ENCODE results near the gene AFAP1.

Gene AFAP1

GRCh38 chr4:7831330-7831729 is 108.3 kb downstream of the AFAP1 start:
- peak in 1 of 3 donors; percentile 22 for DNase-seq
- peak overlapping the region; percentile 58 for H3K27ac ChIP-seq (ENCODE audit: insufficient read depth, low read length, poor library complexity, severe bottlenecking)
- H3K4me3 ChIP-seq (ENCODE audit: insufficient read depth, low read depth, low read length, poor library complexity, severe bottlenecking): peak overlapping the region; percentile 5
- H3K36me3 ChIP-seq (ENCODE audit: control insufficient read depth, insufficient read depth, low read length): no peaks in the 10 kb centered on the region
- H3K4me1 ChIP-seq (ENCODE audit: control insufficient read depth, insufficient read depth, low read length, poor library complexity, severe bottlenecking): peaks cover 26% of the 10 kb centered on the region
- no peaks in the 10 kb centered on the region for H3K9me3 ChIP-seq (ENCODE audit: control insufficient read depth, low read length)
- H3K27me3 ChIP-seq (replicated peaks; ENCODE audit: control insufficient read depth, insufficient read depth, low read length, poor library complexity, severe bottlenecking): no peaks in the 10 kb centered on the region

- H3K36me3 ChIP-seq (ENCODE audit: control insufficient read depth, insufficient read depth, low read length): no peaks in the 10 kb centered on the region
- peak overlapping the region; percentile 5 for H3K4me3 ChIP-seq (ENCODE audit: insufficient read depth, low read depth, low read length, poor library complexity, severe bottlenecking)
- H3K27ac ChIP-seq (ENCODE audit: insufficient read depth, low read length, poor library complexity, severe bottlenecking): peak overlapping the region; percentile 58
Measured at GRCh38 chr4:7830747-7831146, 108.9 kb downstream of the AFAP1 start.

GRCh38 chr4:7829652-7830580 is 109.7 kb downstream of the AFAP1 start:
- no peaks in the 10 kb centered on the region for H3K9me3 ChIP-seq (ENCODE audit: control insufficient read depth, low read length)
- peak overlapping the region; percentile 75 for H3K27ac ChIP-seq (ENCODE audit: insufficient read depth, low read length, poor library complexity, severe bottlenecking)
- peaks cover 26% of the 10 kb centered on the region for H3K4me1 ChIP-seq (ENCODE audit: control insufficient read depth, insufficient read depth, low read length, poor library complexity, severe bottlenecking)
- DNase-seq: no peak
- no peaks in the 10 kb centered on the region for H3K27me3 ChIP-seq (replicated peaks; ENCODE audit: control insufficient read depth, insufficient read depth, low read length, poor library complexity, severe bottlenecking)
- no peak overlapping the region for H3K4me3 ChIP-seq (ENCODE audit: insufficient read depth, low read depth, low read length, poor library complexity, severe bottlenecking)
- no peaks in the 10 kb centered on the region for H3K36me3 ChIP-seq (ENCODE audit: control insufficient read depth, insufficient read depth, low read length)

More at GRCh38 chr4:7830747-7831146, 108.9 kb downstream of the AFAP1 start:
- DNase-seq: no peak
- H3K4me1 ChIP-seq (ENCODE audit: control insufficient read depth, insufficient read depth, low read length, poor library complexity, severe bottlenecking): peaks cover 26% of the 10 kb centered on the region
- H3K9me3 ChIP-seq (ENCODE audit: control insufficient read depth, low read length): no peaks in the 10 kb centered on the region
- H3K27me3 ChIP-seq (replicated peaks; ENCODE audit: control insufficient read depth, insufficient read depth, low read length, poor library complexity, severe bottlenecking): no peaks in the 10 kb centered on the region

GRCh38 chr4:7828793-7829301 is 110.8 kb downstream of the AFAP1 start:
- H3K9me3 ChIP-seq (ENCODE audit: control insufficient read depth, low read length): no peaks in the 10 kb centered on the region
- H3K4me3 ChIP-seq (ENCODE audit: insufficient read depth, low read depth, low read length, poor library complexity, severe bottlenecking): no peak overlapping the region
- DNase-seq: peak in 1 of 3 donors; percentile 9
- no peaks in the 10 kb centered on the region for H3K36me3 ChIP-seq (ENCODE audit: control insufficient read depth, insufficient read depth, low read length)
- H3K27me3 ChIP-seq (replicated peaks; ENCODE audit: control insufficient read depth, insufficient read depth, low read length, poor library complexity, severe bottlenecking): no peaks in the 10 kb centered on the region
- peaks cover 26% of the 10 kb centered on the region for H3K4me1 ChIP-seq (ENCODE audit: control insufficient read depth, insufficient read depth, low read length, poor library complexity, severe bottlenecking)
- H3K27ac ChIP-seq (ENCODE audit: insufficient read depth, low read length, poor library complexity, severe bottlenecking): peak overlapping the region; percentile 75

GRCh38 chr4:7828011-7828720 is 111.5 kb downstream of the AFAP1 start:
- peak overlapping the region; percentile 75 for H3K27ac ChIP-seq (ENCODE audit: insufficient read depth, low read length, poor library complexity, severe bottlenecking)
- peak; percentile 45 to 65 (median 60) for DNase-seq
- H3K4me3 ChIP-seq (ENCODE audit: insufficient read depth, low read depth, low read length, poor library complexity, severe bottlenecking): peak overlapping the region; percentile 15
- H3K36me3 ChIP-seq (ENCODE audit: control insufficient read depth, insufficient read depth, low read length): no peaks in the 10 kb centered on the region
- no peaks in the 10 kb centered on the region for H3K9me3 ChIP-seq (ENCODE audit: control insufficient read depth, low read length)
- H3K27me3 ChIP-seq (replicated peaks; ENCODE audit: control insufficient read depth, insufficient read depth, low read length, poor library complexity, severe bottlenecking): no peaks in the 10 kb centered on the region
- peaks cover 26% of the 10 kb centered on the region for H3K4me1 ChIP-seq (ENCODE audit: control insufficient read depth, insufficient read depth, low read length, poor library complexity, severe bottlenecking)

- no peak for DNase-seq
- H3K4me3 ChIP-seq (ENCODE audit: insufficient read depth, low read depth, low read length, poor library complexity, severe bottlenecking): peak overlapping the region; percentile 15
- no peaks in the 10 kb centered on the region for H3K9me3 ChIP-seq (ENCODE audit: control insufficient read depth, low read length)
- H3K4me1 ChIP-seq (ENCODE audit: control insufficient read depth, insufficient read depth, low read length, poor library complexity, severe bottlenecking): peaks cover 26% of the 10 kb centered on the region
- H3K27me3 ChIP-seq (replicated peaks; ENCODE audit: control insufficient read depth, insufficient read depth, low read length, poor library complexity, severe bottlenecking): no peaks in the 10 kb centered on the region
- H3K36me3 ChIP-seq (ENCODE audit: control insufficient read depth, insufficient read depth, low read length): no peaks in the 10 kb centered on the region
- peak overlapping the region; percentile 75 for H3K27ac ChIP-seq (ENCODE audit: insufficient read depth, low read length, poor library complexity, severe bottlenecking)
Measured at GRCh38 chr4:7827566-7827965, 112.1 kb downstream of the AFAP1 start.

GRCh38 chr4:7826909-7827306 is 112.8 kb downstream of the AFAP1 start:
- Histone ChIP-seq H3K9me3 (ENCODE audit: control insufficient read depth, low read length) (no peaks in the 10 kb centered on the region), H3K36me3 (ENCODE audit: control insufficient read depth, insufficient read depth, low read length) (no peaks in the 10 kb centered on the region), H3K4me1 (ENCODE audit: control insufficient read depth, insufficient read depth, low read length, poor library complexity, severe bottlenecking) (peaks cover 26% of the 10 kb centered on the region), H3K27ac (ENCODE audit: insufficient read depth, low read length, poor library complexity, severe bottlenecking) (no peak overlapping the region), H3K27me3 (replicated peaks; ENCODE audit: control insufficient read depth, insufficient read depth, low read length, poor library complexity, severe bottlenecking) (no peaks in the 10 kb centered on the region), H3K4me3 (ENCODE audit: insufficient read depth, low read depth, low read length, poor library complexity, severe bottlenecking) (no peak overlapping the region)
- no peak for DNase-seq

- no peaks in the 10 kb centered on the region for H3K27me3 ChIP-seq (replicated peaks; ENCODE audit: control insufficient read depth, insufficient read depth, low read length, poor library complexity, severe bottlenecking)
- H3K4me3 ChIP-seq (ENCODE audit: insufficient read depth, low read depth, low read length, poor library complexity, severe bottlenecking): no peak overlapping the region
- H3K27ac ChIP-seq (ENCODE audit: insufficient read depth, low read length, poor library complexity, severe bottlenecking): no peak overlapping the region
- no peak for DNase-seq
- no peaks in the 10 kb centered on the region for H3K9me3 ChIP-seq (ENCODE audit: control insufficient read depth, low read length)
- H3K4me1 ChIP-seq (ENCODE audit: control insufficient read depth, insufficient read depth, low read length, poor library complexity, severe bottlenecking): peaks cover 26% of the 10 kb centered on the region
- H3K36me3 ChIP-seq (ENCODE audit: control insufficient read depth, insufficient read depth, low read length): no peaks in the 10 kb centered on the region
Measured at GRCh38 chr4:7826176-7826908, 113.3 kb downstream of the AFAP1 start.

GRCh38 chr4:7824218-7824617 is 115.4 kb downstream of the AFAP1 start:
- no peak for DNase-seq

More at GRCh38 chr4:7824218-7824617, 115.4 kb downstream of the AFAP1 start:
- Histone ChIP-seq H3K4me1 (ENCODE audit: control insufficient read depth, insufficient read depth, low read length, poor library complexity, severe bottlenecking) (peaks cover 18% of the 10 kb centered on the region), H3K27ac (ENCODE audit: insufficient read depth, low read length, poor library complexity, severe bottlenecking) (no peak overlapping the region), H3K9me3 (ENCODE audit: control insufficient read depth, low read length) (no peaks in the 10 kb centered on the region), H3K27me3 (replicated peaks; ENCODE audit: control insufficient read depth, insufficient read depth, low read length, poor library complexity, severe bottlenecking) (no peaks in the 10 kb centered on the region), H3K36me3 (ENCODE audit: control insufficient read depth, insufficient read depth, low read length) (no peaks in the 10 kb centered on the region), H3K4me3 (ENCODE audit: insufficient read depth, low read depth, low read length, poor library complexity, severe bottlenecking) (no peak overlapping the region)
